Prostate gland (tissue), 2 donors: ENCODE results near the gene GALNT15. TPM values are rescaled to one million over a fixed set of nuclear protein-coding genes. Genes with fewer than 3 reads are reported as not detected.

ENCODE experiments used
- DNase-seq: peaks from one replicate; pipeline ENCODE4 v3.0.0-alpha.2; 2019; ENCODE audit warnings: low spot score
- H3K27ac ChIP-seq, 2 donors: fragments of 200-600 bp; sonication (generic); 2 replicates each; pipeline ENCODE4 v1.5.1; 2017 to 2019
- H3K27me3 ChIP-seq: fragments of 200-600 bp; sonication (generic); replicated peaks from 2 replicates; pipeline ENCODE4 v1.5.1; 2019; ENCODE audit not compliant: insufficient read depth
- H3K36me3 ChIP-seq, 2 donors: fragments of 200-600 bp; sonication (generic); 1 replicate in 1 of 2; 2 replicates in 1 of 2; pipeline versions ENCODE4 v1.5.1 to v1.8.1; 2017 to 2019
- H3K4me1 ChIP-seq: fragments of 200-600 bp; sonication (generic); replicated peaks from 2 replicates; pipeline ENCODE4 v1.5.1; 2019
- H3K4me3 ChIP-seq, 2 donors: fragments of 200-600 bp; sonication (generic); 2 replicates each; pipeline ENCODE4 v1.5.1; 2017 to 2019
- H3K9me3 ChIP-seq: fragments of 200-600 bp; sonication (generic); 2 replicates; pipeline ENCODE4 v1.5.1; 2017
- CTCF ChIP-seq, 4 experiments: fragments of 200-600 bp in 2 of 4; fragments of 450-650 bp in 2 of 4; sonication (generic) in 2 of 4; IDR thresholded peaks; 1 replicate in 3 of 4; 2 replicates in 1 of 4; pipeline ENCODE4 v1.5.1; 2016 to 2019; ENCODE audit warnings: antibody characterized with exemption in 4 of 4, mild to moderate bottlenecking in 2 of 4, moderate library complexity in 2 of 4
- POLR2A ChIP-seq: fragments of 450-650 bp; IDR thresholded peaks from one replicate; pipeline ENCODE4 v1.6.1; 2016; ENCODE audit warnings: antibody characterized with exemption, mild to moderate bottlenecking
- POLR2AphosphoS5 ChIP-seq: sonication (generic); formaldehyde crosslinking; IDR thresholded peaks from one replicate; pipeline ENCODE4 v1.6.1; 2017; ENCODE audit warnings: antibody characterized with exemption
- WGBS: methylation state at CpG from one replicate; pipeline ENCODE4 v1.1.5; 2018; 5-methylcytosine and 5-hydroxymethylcytosine counted together
- intact Hi-C: fragments of 100-400 bp; cut with DNase I; formaldehyde crosslinking; loops from one replicate; pipeline ENCODE4 v1.14.2; 2022
- total RNA-seq, 2 donors: library from RNA; depleted of rRNA; stranded (reverse); fragments of >200 nt; gene quantifications; one replicate each; pipeline ENCODE4 v1.1.0, GENCODE V29; 2016

Gene GALNT15
- total RNA-seq, 2 donors from 2014 or later: 6.0 to 7.6 TPM

GRCh38 chr3:16252243-16252978 is 77.9 kb downstream of the GALNT15 start:
- no peak for TF ChIP-seq POLR2A
- TF ChIP-seq POLR2AphosphoS5: no peak
- TF ChIP-seq CTCF (IDR thresholded peaks at IDR 0.05): no peak
- 73% methylated on average over 7 of the region's 7 CpGs for WGBS
- Histone ChIP-seq H3K9me3 (no peaks in the 10 kb centered on the region), H3K4me3 (no peak overlapping the region), H3K36me3 (no peaks in the 10 kb centered on the region), H3K4me1 (no peaks in the 10 kb centered on the region), H3K27me3 (no peaks in the 10 kb centered on the region), H3K27ac (no peak overlapping the region)
- intact Hi-C loops: no loop called here
- DNase-seq: no peak

- H3K27me3 ChIP-seq: no peaks in the 10 kb centered on the region
- DNase-seq: no peak
- no peaks in the 10 kb centered on the region for H3K36me3 ChIP-seq
- H3K4me1 ChIP-seq: no peaks in the 10 kb centered on the region
- WGBS: 51% methylated on average over 2 of the region's 2 CpGs
- intact Hi-C loops: no loop called here
- H3K27ac ChIP-seq: no peak overlapping the region
- no peak for TF ChIP-seq CTCF (IDR thresholded peaks at IDR 0.05)
- TF ChIP-seq POLR2AphosphoS5: no peak
- TF ChIP-seq POLR2A: no peak
- H3K4me3 ChIP-seq: no peak overlapping the region
- no peaks in the 10 kb centered on the region for H3K9me3 ChIP-seq
These were observed 78.5 kb downstream of the GALNT15 start for GRCh38 chr3:16252988-16253387.

- Histone ChIP-seq H3K4me3 (no peak overlapping the region), H3K27me3 (no peaks in the 10 kb centered on the region), H3K9me3 (no peaks in the 10 kb centered on the region), H3K36me3 (no peaks in the 10 kb centered on the region), H3K27ac (no peak overlapping the region), H3K4me1 (no peaks in the 10 kb centered on the region)
- no peak for DNase-seq
- TF ChIP-seq POLR2A (no peak), POLR2AphosphoS5 (no peak), CTCF (IDR thresholded peaks at IDR 0.05) (no peak)
- WGBS: 78% methylated on average over 7 of the region's 7 CpGs
- intact Hi-C loops: no loop called here
These were observed 79.1 kb downstream of the GALNT15 start for GRCh38 chr3:16253601-16254000.

- WGBS: 64% methylated on average over 5 of the region's 5 CpGs
- intact Hi-C loops: no loop called here
- H3K4me1 ChIP-seq: no peaks in the 10 kb centered on the region
These were observed 80.4 kb downstream of the GALNT15 start for GRCh38 chr3:16254916-16255315.

More at GRCh38 chr3:16254916-16255315, 80.4 kb downstream of the GALNT15 start:
- Histone ChIP-seq H3K9me3 (no peaks in the 10 kb centered on the region), H3K27me3 (no peaks in the 10 kb centered on the region), H3K27ac (no peak overlapping the region), H3K4me3 (no peak overlapping the region), H3K36me3 (no peaks in the 10 kb centered on the region)
- no peak for TF ChIP-seq POLR2A
- no peak for TF ChIP-seq CTCF (IDR thresholded peaks at IDR 0.05)
- no peak for TF ChIP-seq POLR2AphosphoS5
- no peak for DNase-seq
